AG09309 (cell line): ENCODE measurements around the gene MAP3K6.
"Not testable (repeated sequence)": the region's sequence is repeated elsewhere in the genome, so short reads cannot be mapped to it uniquely, and the experiment has no call there.

Experiments used
- DNase-seq: peaks from one replicate; pipeline ENCODE4 v3.0.0-alpha.2; 2010; ENCODE audit warnings: low read depth
- H3K4me3 ChIP-seq: 2 replicates; pipeline ENCODE4 v1.5.1; 2011; ENCODE audit warnings: mild to moderate bottlenecking, low read depth, low read length, moderate library complexity; ENCODE audit not compliant: control insufficient read depth
- CTCF ChIP-seq: IDR thresholded peaks from 2 replicates; pipeline ENCODE4 v1.5.1; 2011; ENCODE audit warnings: mild to moderate bottlenecking, low read depth, low read length, inconsistent platforms; ENCODE audit not compliant: insufficient read depth, control insufficient read depth; ENCODE audit errors: missing control alignments

The MAP3K6 gene

DNA sequence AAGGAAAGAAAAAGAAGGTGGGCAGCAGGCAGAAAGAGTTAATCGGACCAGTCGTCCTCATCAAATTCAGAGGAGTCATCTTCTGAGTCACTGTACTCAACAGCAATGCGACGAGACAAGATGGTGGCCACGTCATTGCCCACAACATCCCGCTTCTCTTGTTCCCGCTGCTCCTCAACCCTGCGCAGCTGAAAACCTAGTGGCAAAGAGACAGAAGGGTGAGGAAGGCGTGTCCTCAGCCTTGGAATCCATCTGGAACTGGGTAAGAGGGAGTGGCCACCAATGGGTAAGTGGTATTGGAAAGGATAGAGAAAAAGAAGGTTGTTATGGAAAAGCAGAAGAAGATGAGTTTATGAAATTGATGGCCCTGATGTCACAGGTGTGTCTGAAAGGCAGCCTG, 41.4 kb upstream of the MAP3K6 start:
- no peak overlapping the region for H3K4me3 ChIP-seq
- no peak for TF ChIP-seq CTCF
- DNase-seq = no peak

GRCh38 chr1:27406791-27407190, 40.0 kb upstream of the MAP3K6 start:
- not testable (repeated sequence) for DNase-seq, H3K4me3 ChIP-seq

- H3K4me3 ChIP-seq = no peak overlapping the region
- TF ChIP-seq CTCF = no peak
- DNase-seq = no peak
Measured at GRCh38 chr1:27406362-27406680, 39.6 kb upstream of the MAP3K6 start.

DNA sequence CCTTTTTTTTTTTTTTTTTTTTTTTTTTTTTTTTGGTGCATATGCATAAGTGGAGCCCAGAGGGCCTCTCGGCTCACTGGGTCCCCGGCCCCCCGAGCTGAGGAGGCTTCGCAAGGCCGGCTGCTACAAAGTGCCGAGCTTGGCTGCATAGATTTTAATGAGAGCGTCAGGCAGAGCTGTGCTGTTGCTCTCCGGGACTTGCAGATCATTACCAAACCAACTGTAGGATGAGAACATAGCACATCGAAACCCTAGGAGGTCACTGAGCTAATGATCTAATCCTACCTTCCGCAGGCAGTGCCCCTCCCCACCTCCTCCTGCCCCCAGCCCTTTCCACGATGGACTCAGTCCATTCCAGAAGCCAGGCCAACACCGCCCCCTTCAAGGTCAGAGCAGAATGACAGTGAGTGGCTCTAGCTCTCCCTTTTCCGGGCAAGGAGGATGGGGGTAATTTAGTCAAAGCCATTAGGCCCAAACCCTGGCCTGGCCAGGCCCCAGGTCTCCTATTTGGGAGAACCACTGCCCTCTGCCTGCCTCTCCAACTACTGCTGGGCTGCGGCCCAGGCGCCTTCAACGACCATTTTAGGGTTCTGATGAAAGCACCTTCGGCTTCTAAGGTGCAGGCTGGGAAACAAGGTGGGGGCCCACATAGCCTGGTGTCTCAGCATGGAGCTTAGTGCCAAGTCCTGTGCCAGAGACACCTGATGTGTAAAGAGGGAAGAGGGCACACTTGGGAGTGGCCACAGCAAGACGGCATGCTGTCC, 39.0 kb upstream of the MAP3K6 start:
- not testable (repeated sequence) for DNase-seq, H3K4me3 ChIP-seq

GRCh38 chr1:27405074-27405473, 38.3 kb upstream of the MAP3K6 start:
- TF ChIP-seq CTCF = no peak
- peak; percentile 45 for DNase-seq
- H3K4me3 ChIP-seq = no peak overlapping the region

DNA sequence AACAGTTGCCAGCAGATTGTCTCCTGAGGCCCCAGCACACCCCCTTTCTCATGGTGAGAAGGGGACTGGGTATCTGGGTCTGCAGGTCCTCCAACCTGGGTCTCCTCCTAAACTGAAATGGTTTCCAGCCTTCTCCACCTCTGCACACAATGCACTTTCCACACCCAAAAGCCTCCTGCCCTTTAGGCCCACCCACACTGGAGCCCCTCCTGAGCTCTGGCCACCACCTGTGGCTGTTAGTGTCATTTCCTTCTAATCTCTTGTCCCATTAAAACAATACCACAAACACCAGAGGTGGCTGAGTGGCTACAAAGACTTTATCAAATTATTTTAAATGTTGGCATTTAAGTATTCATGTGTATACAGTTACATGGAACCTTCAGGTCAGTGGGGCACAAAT, 37.2 kb upstream of the MAP3K6 start:
- H3K4me3 ChIP-seq = no peak overlapping the region
- TF ChIP-seq CTCF = no peak
- no peak for DNase-seq

DNA sequence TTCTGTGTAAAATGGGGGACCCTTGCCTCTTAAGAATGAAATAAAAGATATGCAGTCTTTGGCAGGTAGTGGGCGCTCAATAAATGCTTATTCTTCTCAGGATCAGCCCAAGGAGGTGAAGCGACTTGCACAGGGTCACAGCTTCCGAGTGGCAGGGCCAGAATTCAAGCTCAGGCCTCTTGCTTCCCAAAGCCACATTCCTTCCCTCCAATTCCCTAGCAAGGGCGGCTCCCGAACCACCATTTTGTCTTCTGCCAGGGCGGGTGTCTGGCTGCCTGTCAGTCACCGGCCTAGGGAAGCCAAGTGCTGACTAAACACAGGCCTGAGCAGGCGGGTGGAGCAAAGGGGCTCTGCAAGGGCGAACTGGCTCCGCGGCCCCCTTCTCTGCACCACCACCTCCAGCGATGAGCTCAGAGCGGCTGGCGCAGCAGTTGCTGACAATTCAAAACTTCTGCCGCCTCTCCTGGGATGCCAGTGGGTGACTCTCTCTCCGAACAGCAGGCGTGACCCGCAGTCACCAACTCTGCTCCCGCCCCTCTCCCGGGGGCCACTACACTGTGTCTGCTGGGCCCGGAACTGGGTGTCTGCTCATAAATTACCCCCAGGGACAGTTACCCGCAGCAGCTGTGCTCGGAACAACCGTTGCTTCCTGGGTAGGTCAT, 36.4 kb upstream of the MAP3K6 start:
- no peak for DNase-seq
- H3K4me3 ChIP-seq = no peak overlapping the region
- TF ChIP-seq CTCF = no peak
